Tibial nerve (tissue), 4 donors: ENCODE measurements around the gene DENND1A.

ENCODE experiments used
- CTCF ChIP-seq, 5 experiments: fragments of 200-600 bp in 3 of 5; fragments of 450-650 bp in 2 of 5; sonication (generic) in 3 of 5; IDR thresholded peaks; one replicate each; pipeline ENCODE4 v1.5.1; 2016 to 2019; ENCODE audit warnings: antibody characterized with exemption in 5 of 5, mild to moderate bottlenecking in 3 of 5, moderate library complexity in 2 of 5
- EP300 ChIP-seq, 2 donors: sonication (generic); formaldehyde crosslinking; IDR thresholded peaks; one replicate each; pipeline ENCODE4 v1.6.1; 2017; ENCODE audit warnings: antibody characterized with exemption in 2 of 2, mild to moderate bottlenecking in 1 of 2
- POLR2A ChIP-seq, 2 donors: fragments of 450-650 bp; IDR thresholded peaks; one replicate each; pipeline ENCODE4 v1.6.1; 2017; ENCODE audit warnings: antibody characterized with exemption in 2 of 2, mild to moderate bottlenecking in 2 of 2, moderate library complexity in 2 of 2

GRCh38 chr9:123863164-123863855 is 66.6 kb downstream of the DENND1A start:
- TF ChIP-seq POLR2A (IDR thresholded peaks at IDR 0.05) (no peak), CTCF (IDR thresholded peaks at IDR 0.05) (no peak), EP300 (IDR thresholded peaks at IDR 0.05) (peak in 1 of 2 donors; percentile 63)
